ENCODE results near the gene RAB10. TPM values are rescaled to one million over a fixed set of nuclear protein-coding genes. Genes with fewer than 3 reads are reported as not detected.

Gene RAB10
- total and polyA plus RNA-seq, 7 donors = 57.1 to 116 (median 92.0) TPM

- Histone ChIP-seq H3K9me3 (no peaks in the 10 kb centered on the region), H3K4me1 (peaks cover 0 to 54% (median 27%) of the 10 kb centered on the region in 4 donors)
- 75 to 81% methylated on average over 4 of the region's 4 CpGs for WGBS, 2 donors
These were observed 20.9 kb downstream of the RAB10 start for GRCh38 chr2:26054598-26055348.

GRCh38 chr2:26058390-26058789, 24.5 kb downstream of the RAB10 start:
- Histone ChIP-seq H3K9me3 (no peaks in the 10 kb centered on the region), H3K4me1 (peaks cover 0 to 37% (median 20%) of the 10 kb centered on the region in 4 donors)
- 36 to 78% methylated on average over 4 of the region's 4 CpGs for WGBS, 2 donors

More at GRCh38 chr2:26054598-26055348, 20.9 kb downstream of the RAB10 start:
- no peak overlapping the region for H3K4me3 ChIP-seq
- H3K27ac ChIP-seq = no peak overlapping the region
- H3K36me3 ChIP-seq = no peaks in the 10 kb centered on the region
- no peaks in the 10 kb centered on the region for H3K27me3 ChIP-seq
- intact Hi-C loops (cut with DNase I) = no loop called here
- no peak for TF ChIP-seq EP300 (IDR thresholded peaks at IDR 0.05)
- no peak for TF ChIP-seq CTCF (IDR thresholded peaks at IDR 0.05)
- TF ChIP-seq POLR2A (IDR thresholded peaks at IDR 0.05) = no peak
- TF ChIP-seq POLR2AphosphoS5 (IDR thresholded peaks at IDR 0.05) = no peak
- DNase-seq = no peak

GRCh38 chr2:26059542-26059941, 25.7 kb downstream of the RAB10 start:
- peaks cover 0 to 41% (median 22%) of the 10 kb centered on the region in 4 donors for H3K4me1 ChIP-seq
- H3K36me3 ChIP-seq = peaks cover 0 to 5% (median 0%) of the 10 kb centered on the region in 4 donors
- no peaks in the 10 kb centered on the region for H3K9me3 ChIP-seq
- TF ChIP-seq CTCF (IDR thresholded peaks at IDR 0.05) (no peak), POLR2AphosphoS5 (IDR thresholded peaks at IDR 0.05) (no peak), POLR2A (IDR thresholded peaks at IDR 0.05) (no peak), EP300 (IDR thresholded peaks at IDR 0.05) (no peak)
- DNase-seq = no peak
- WGBS, 2 donors = 52 to 78% methylated on average over 3 of the region's 3 CpGs
- no peak overlapping the region for H3K4me3 ChIP-seq
- intact Hi-C loops (cut with DNase I) = no loop called here
- H3K27me3 ChIP-seq = no peaks in the 10 kb centered on the region
- H3K27ac ChIP-seq = no peak overlapping the region

More at GRCh38 chr2:26058390-26058789, 24.5 kb downstream of the RAB10 start:
- H3K36me3 ChIP-seq = peaks cover 0 to 5% (median 0%) of the 10 kb centered on the region in 4 donors
- DNase-seq = no peak
- no peaks in the 10 kb centered on the region for H3K27me3 ChIP-seq
- H3K4me3 ChIP-seq = no peak overlapping the region
- TF ChIP-seq EP300 (IDR thresholded peaks at IDR 0.05) (no peak), POLR2AphosphoS5 (IDR thresholded peaks at IDR 0.05) (no peak), POLR2A (IDR thresholded peaks at IDR 0.05) (no peak), CTCF (IDR thresholded peaks at IDR 0.05) (no peak)
- H3K27ac ChIP-seq = no peak overlapping the region
- intact Hi-C loops (cut with DNase I) = no loop called here

DNA sequence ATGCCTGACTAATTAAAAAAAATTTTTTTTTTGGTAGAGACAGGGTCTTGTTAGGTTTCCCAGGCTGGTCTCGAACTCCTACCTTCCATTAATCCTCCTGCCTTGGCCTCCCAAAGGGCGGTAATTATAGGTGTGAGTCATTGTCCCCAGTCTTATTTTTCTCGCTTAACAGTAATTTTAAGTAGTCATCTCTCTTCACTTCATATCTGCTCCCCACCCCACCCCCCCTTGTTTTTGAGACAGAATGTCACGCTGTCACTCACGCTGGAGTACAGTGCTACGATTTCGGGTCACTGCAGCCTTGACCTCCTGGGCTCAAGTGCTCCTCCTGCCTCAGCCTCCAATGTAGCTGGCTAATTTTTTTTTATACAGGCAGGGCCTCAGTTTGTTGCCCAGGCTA, 27.7 kb downstream of the RAB10 start:
- DNase-seq = no peak
- peaks cover 0 to 35% (median 22%) of the 10 kb centered on the region in 4 donors for H3K4me1 ChIP-seq
- H3K36me3 ChIP-seq = peaks cover 0 to 5% (median 0%) of the 10 kb centered on the region in 4 donors
- intact Hi-C loops (cut with DNase I) = no loop called here
- TF ChIP-seq EP300 (IDR thresholded peaks at IDR 0.05) (no peak), POLR2A (IDR thresholded peaks at IDR 0.05) (no peak), CTCF (IDR thresholded peaks at IDR 0.05) (no peak), POLR2AphosphoS5 (IDR thresholded peaks at IDR 0.05) (no peak)
- 81% methylated on average over 7 of the region's 7 CpGs for WGBS, 2 donors
- H3K27ac ChIP-seq = no peak overlapping the region
- no peaks in the 10 kb centered on the region for H3K27me3 ChIP-seq
- H3K4me3 ChIP-seq = no peak overlapping the region
- H3K9me3 ChIP-seq = no peaks in the 10 kb centered on the region
